D721Med (cell line): ENCODE measurements around the gene NT5C.
A peak's percentile ranks its signal among the peaks of the same experiment; 100 is the strongest.
"Not testable (repeated sequence)": the region's sequence is repeated elsewhere in the genome, so short reads cannot be mapped to it uniquely, and the experiment has no call there.

ENCODE experiments used
- DNase-seq: peaks from one replicate; pipeline ENCODE4 v3.0.0; 2011; ENCODE audit warnings: low spot score; ENCODE audit not compliant: insufficient read length
- FAIRE-seq: peaks from 2 replicates; lab custom pipeline; 2011; peaks lifted over from hg19 to GRCh38; lab: Jason Lieb, UNC
- TF ChIP-seq, protein P1 (sequence below): IDR thresholded peaks from 2 replicates; pipeline ENCODE4 v1.5.1; 2012; ENCODE audit warnings: mild to moderate bottlenecking, control low read depth; ENCODE audit not compliant: insufficient read depth; ENCODE audit errors: missing control alignments

NT5C gene

DNA sequence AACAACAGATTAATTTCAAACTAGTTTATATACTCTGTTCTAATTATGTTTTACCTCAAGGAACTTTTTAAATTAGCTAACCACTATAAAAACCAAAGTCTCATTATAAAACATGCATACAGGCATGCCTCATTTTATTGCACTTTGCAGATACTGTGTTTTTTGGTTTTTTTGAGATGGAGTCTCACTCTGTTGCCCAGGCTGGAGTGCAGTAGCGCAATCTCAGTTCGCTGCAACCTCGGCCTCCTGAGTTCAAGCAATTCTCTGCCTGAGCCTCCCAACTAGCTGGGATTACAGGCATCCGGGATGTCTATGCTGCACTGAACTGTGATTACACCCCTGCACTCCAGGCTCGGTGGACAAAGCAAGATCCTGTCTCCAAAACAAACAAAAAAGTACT, 31.5 kb upstream of the NT5C start:
- TF ChIP-seq, protein P1, sequence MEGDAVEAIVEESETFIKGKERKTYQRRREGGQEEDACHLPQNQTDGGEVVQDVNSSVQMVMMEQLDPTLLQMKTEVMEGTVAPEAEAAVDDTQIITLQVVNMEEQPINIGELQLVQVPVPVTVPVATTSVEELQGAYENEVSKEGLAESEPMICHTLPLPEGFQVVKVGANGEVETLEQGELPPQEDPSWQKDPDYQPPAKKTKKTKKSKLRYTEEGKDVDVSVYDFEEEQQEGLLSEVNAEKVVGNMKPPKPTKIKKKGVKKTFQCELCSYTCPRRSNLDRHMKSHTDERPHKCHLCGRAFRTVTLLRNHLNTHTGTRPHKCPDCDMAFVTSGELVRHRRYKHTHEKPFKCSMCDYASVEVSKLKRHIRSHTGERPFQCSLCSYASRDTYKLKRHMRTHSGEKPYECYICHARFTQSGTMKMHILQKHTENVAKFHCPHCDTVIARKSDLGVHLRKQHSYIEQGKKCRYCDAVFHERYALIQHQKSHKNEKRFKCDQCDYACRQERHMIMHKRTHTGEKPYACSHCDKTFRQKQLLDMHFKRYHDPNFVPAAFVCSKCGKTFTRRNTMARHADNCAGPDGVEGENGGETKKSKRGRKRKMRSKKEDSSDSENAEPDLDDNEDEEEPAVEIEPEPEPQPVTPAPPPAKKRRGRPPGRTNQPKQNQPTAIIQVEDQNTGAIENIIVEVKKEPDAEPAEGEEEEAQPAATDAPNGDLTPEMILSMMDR, result no peak
- DNase-seq (no peak), FAIRE-seq (no peak)

DNA sequence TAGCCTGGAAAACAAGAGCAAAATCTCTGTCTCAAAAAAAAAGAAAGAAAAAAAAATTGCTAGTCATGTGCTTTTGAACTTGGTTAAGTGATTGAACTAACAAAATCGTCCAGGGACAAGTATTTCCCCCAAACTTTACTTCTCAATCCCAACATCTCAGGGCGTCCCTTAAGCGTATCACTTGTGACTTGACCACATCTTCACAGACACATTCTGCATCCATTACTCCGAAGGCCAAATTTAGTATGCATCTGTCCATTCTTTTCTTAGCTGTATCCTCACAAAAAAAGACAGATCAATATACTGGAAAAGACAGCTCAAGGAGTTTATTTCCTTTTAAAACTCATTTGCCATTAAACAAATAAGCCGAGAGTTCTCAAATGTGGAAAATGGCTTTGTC, 28.7 kb upstream of the NT5C start:
- DNase-seq (no peak), FAIRE-seq (no peak)
- TF ChIP-seq, protein P1, result no peak

GRCh38 chr17:75159196-75160031, 27.9 kb upstream of the NT5C start:
- DNase-seq (no peak), FAIRE-seq (no peak)
- TF ChIP-seq, protein P1, result no peak

GRCh38 chr17:75158480-75158879, 26.9 kb upstream of the NT5C start:
- not testable (repeated sequence) for FAIRE-seq, DNase-seq

- TF ChIP-seq, protein P1, result no peak
- no peak for DNase-seq
- no peak for FAIRE-seq
These were observed 23.7 kb upstream of the NT5C start for GRCh38 chr17:75155191-75155601.

- DNase-seq (peak; percentile 82), FAIRE-seq (no peak)
- TF ChIP-seq, protein P1, result no peak
These were observed 22.9 kb upstream of the NT5C start, which contains the start of gene JPT1 for GRCh38 chr17:75154195-75155106. Gene JPT1, minus strand, starts transcription at chr17:75154512. Its CDS starts 115 bp downstream, at chr17:75154397.

DNA sequence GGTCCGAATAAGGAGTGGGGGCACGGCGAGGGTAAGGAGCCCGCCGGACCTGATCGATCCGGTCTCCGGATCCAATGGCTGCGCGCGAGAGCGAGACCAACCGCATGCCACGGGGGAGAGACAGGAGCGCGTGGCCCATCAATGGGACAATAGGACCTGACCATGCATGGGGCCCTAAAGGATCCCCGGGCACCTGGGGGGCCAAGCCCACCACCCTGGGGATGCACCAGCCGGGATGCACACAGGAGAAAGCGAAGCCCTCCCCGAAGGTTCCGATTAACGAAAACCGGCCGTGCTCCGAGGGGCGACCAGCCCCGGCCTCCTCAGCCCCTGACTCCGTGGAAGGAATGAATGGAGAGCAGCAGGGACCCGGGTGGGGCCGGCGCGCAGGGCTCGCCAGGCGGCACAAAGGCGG, 22.2 kb upstream of the NT5C start:
- DNase-seq (no peak), FAIRE-seq (no peak)
- TF ChIP-seq, protein P1, result no peak
